ENCODE data around the gene SMIM22.

Gene SMIM22

DNA sequence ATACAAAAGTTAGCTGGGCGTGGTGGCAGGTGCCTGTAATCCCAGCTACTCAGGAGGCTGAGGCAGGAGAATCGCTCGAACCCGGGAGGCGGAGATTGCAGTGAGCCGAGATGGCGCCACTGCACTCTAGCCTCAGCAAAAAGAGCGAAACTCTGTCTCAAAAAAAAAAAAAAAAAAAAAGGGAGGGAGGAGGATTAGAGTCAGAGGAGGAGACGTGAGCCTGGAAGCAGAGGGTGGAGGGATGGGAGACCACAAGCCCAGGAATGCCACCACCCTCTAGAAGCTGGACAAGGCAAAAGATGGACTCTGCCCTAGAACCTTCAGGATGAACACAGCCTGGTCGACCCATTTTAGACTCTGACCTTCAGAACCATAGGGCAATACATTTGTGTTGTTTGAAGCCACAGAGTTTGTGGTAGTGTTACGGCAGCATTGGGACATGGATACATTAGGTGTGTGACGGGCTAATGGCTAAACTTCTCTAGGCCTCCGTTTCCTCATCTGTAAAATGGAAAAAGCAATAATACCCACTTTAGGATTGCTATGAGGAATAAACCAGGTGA is 2.1 kb upstream of the SMIM22 start:
- Histone ChIP-seq H3K36me3 (replicated peaks in 1 of 2; ENCODE audit: control insufficient read depth in 2 of 2, insufficient read depth in 2 of 2, low read length in 2 of 2) (peaks cover 3 to 4% of the 10 kb centered on the region in 2 donors), H2BK12ac (ENCODE audit: low read length) (no peak overlapping the region), H3K14ac (ENCODE audit: low read length) (no peak overlapping the region), H2BK5ac (ENCODE audit: low read length) (no peak overlapping the region), H3K4me2 (ENCODE audit: insufficient read depth, low read length, poor library complexity, severe bottlenecking) (no peak overlapping the region), H3K27ac (replicated peaks; ENCODE audit: low read length) (no peak overlapping the region), H3K27me3 (ENCODE audit: control insufficient read depth in 3 of 3, insufficient read depth in 3 of 3, low read depth in 1 of 3, low read length in 3 of 3) (peaks cover 0 to 2% (median 0%) of the 10 kb centered on the region in 3 experiments), H3K9ac (ENCODE audit: low read depth, low read length, poor library complexity) (no peak overlapping the region), H3K18ac (ENCODE audit: low read length) (no peak overlapping the region), H2AFZ (ENCODE audit: low read length) (no peak overlapping the region), H4K91ac (ENCODE audit: low read depth, low read length, poor library complexity) (no peak overlapping the region), H2BK120ac (ENCODE audit: low read depth, low read length) (no peak overlapping the region), H4K8ac (ENCODE audit: low read depth, low read length) (no peak overlapping the region), H3K23ac (ENCODE audit: low read depth, low read length, poor library complexity) (no peak overlapping the region), H2AK5ac (ENCODE audit: low read depth, low read length) (no peak overlapping the region), H2BK15ac (ENCODE audit: low read length) (no peak overlapping the region), H3K9me3 (replicated peaks in 1 of 2; ENCODE audit: control insufficient read depth in 2 of 2, insufficient read depth in 1 of 2, low read depth in 1 of 2, low read length in 2 of 2) (no peaks in the 10 kb centered on the region), H3K79me1 (ENCODE audit: low read depth, low read length) (no peaks in the 10 kb centered on the region), H3K4ac (ENCODE audit: low read length) (no peak overlapping the region), H3K4me1 (ENCODE audit: control insufficient read depth in 2 of 2, insufficient read depth in 1 of 2, low read depth in 1 of 2, low read length in 2 of 2) (peaks cover 3 to 4% of the 10 kb centered on the region in 2 donors), H3K4me3 (ENCODE audit: low read length in 2 of 2) (no peak overlapping the region)
- no CpG with 5 or more reads among the region's 13 CpGs for WGBS, 2 donors (ENCODE audit: extremely low coverage in 2 of 2, insufficient read length in 2 of 2, insufficient replicate concordance in 1 of 2)
- no peak for DNase-seq (ENCODE audit: low spot score)

DNA sequence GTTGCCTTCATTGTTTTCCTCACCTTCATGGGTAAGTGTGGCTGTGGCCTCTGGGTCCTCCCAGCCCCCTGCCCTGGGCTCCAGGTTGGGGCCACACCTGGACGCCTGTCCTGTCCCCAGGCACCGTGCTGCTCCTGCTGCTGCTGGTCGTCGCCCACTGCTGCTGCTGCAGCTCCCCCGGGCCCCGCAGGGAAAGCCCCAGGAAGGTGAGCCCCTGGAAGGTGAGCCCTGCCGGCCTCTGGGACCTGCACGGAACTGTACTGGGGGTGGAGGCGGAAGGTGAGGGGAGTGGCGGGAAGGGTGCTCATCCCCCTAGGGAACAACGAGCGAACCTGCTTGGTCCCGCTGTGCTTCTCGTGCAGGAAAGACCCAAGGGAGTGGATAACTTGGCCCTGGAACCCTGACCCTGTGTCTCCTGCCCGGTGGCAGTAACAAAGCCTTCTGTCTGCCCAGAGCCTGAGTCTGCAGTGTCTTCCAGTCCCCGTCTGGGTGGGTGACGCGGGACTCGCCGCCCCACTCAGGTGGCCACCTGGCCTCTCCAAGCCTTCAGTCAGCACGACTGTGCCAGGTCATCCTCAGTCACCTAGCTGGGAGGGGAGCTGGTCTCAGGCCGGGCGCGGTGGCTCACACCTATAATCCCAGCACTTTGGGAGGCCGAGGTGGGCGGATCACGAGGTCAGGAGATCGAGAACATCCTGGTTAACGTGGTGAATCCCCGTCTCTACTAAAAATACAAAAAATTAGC is 831 bp downstream of the SMIM22 start:
- WGBS, 2 donors (ENCODE audit: extremely low coverage in 2 of 2, insufficient read length in 2 of 2, insufficient replicate concordance in 1 of 2), result no CpG with 5 or more reads among the region's 30 CpGs
- H3K23ac ChIP-seq (ENCODE audit: low read depth, low read length, poor library complexity), result no peak overlapping the region

DNA sequence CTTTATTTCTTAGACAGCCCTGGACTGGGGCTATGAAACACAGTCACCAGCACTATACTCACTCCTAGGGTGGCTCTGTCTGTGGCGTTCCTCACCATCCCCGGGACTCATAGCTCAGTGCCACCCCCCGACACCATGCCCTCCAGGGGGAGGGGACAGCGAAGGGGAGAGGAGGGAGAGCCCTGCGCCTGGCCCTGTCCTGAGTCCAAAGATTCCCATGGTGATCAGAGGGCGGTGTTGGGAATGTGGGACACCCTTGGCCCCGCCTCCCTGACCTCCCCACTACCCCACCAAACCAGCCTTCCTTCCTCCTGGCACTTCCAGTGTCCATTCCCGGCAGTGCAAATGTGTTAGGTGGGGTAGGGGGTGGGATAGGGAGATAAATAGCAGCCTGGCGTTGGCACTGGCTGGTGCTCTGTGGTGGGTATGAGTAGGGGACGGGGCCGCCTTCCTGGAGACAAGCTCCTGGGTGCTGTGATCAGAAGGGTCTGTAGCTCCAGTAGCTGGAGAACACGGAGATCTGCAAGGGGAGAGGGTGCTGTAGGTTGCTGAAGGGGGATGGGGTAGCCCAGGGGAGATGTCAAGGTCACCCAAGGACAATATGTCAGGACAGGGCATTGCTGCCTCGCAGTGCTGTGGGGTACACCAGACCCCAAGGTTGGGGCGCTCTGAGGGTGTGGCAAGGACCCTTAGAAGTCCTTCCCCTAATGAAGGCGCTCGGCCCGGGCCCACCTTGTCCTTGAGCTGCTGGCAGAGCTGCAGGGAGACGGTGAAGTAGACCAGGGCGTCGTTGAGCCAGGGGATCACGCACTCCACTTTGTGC is 2.0 kb downstream of the SMIM22 start:
- no CpG with 5 or more reads among the region's 21 CpGs for WGBS, 2 donors (ENCODE audit: extremely low coverage in 2 of 2, insufficient read length in 2 of 2, insufficient replicate concordance in 1 of 2)

More for the DNA sequence above, 831 bp downstream of the SMIM22 start:
- H2BK15ac ChIP-seq (ENCODE audit: low read length), result no peak overlapping the region
- H3K18ac ChIP-seq (ENCODE audit: low read length), result peak overlapping the region; percentile 48
- H3K79me1 ChIP-seq (ENCODE audit: low read depth, low read length), result peaks cover 2% of the 10 kb centered on the region
- peak overlapping the region; percentile 24 for H2BK5ac ChIP-seq (ENCODE audit: low read length)
- no peak overlapping the region for H2BK120ac ChIP-seq (ENCODE audit: low read depth, low read length)
- no peaks in the 10 kb centered on the region for H3K9me3 ChIP-seq (replicated peaks in 1 of 2; ENCODE audit: control insufficient read depth in 2 of 2, insufficient read depth in 1 of 2, low read depth in 1 of 2, low read length in 2 of 2)
- no peak overlapping the region for H2AFZ ChIP-seq (ENCODE audit: low read length)
- H3K4ac ChIP-seq (ENCODE audit: low read length), result no peak overlapping the region
- H3K27ac ChIP-seq (replicated peaks; ENCODE audit: low read length), result no peak overlapping the region
- H3K4me2 ChIP-seq (ENCODE audit: insufficient read depth, low read length, poor library complexity, severe bottlenecking), result no peak overlapping the region
- no peak overlapping the region for H3K4me3 ChIP-seq (ENCODE audit: low read length in 2 of 2)
- peak overlapping the region; percentile 22 for H2BK12ac ChIP-seq (ENCODE audit: low read length)
- DNase-seq (ENCODE audit: low spot score), result no peak
- peaks cover 0 to 2% (median 0%) of the 10 kb centered on the region in 3 experiments for H3K27me3 ChIP-seq (ENCODE audit: control insufficient read depth in 3 of 3, insufficient read depth in 3 of 3, low read depth in 1 of 3, low read length in 3 of 3)
- H3K9ac ChIP-seq (ENCODE audit: low read depth, low read length, poor library complexity), result no peak overlapping the region
- H2AK5ac ChIP-seq (ENCODE audit: low read depth, low read length), result no peak overlapping the region
- H4K8ac ChIP-seq (ENCODE audit: low read depth, low read length), result no peak overlapping the region
- no peak overlapping the region for H3K14ac ChIP-seq (ENCODE audit: low read length)
- no peak overlapping the region for H4K91ac ChIP-seq (ENCODE audit: low read depth, low read length, poor library complexity)
- H3K4me1 ChIP-seq (ENCODE audit: control insufficient read depth in 2 of 2, insufficient read depth in 1 of 2, low read depth in 1 of 2, low read length in 2 of 2), result no peaks in the 10 kb centered on the region
- H3K36me3 ChIP-seq (replicated peaks in 1 of 2; ENCODE audit: control insufficient read depth in 2 of 2, insufficient read depth in 2 of 2, low read length in 2 of 2), result peaks cover 10 to 14% of the 10 kb centered on the region in 2 donors

More for the DNA sequence above, 2.0 kb downstream of the SMIM22 start:
- Histone ChIP-seq H3K9ac (ENCODE audit: low read depth, low read length, poor library complexity) (no peak overlapping the region), H2BK120ac (ENCODE audit: low read depth, low read length) (no peak overlapping the region), H3K4me3 (ENCODE audit: low read length in 2 of 2) (no peak overlapping the region), H2BK12ac (ENCODE audit: low read length) (no peak overlapping the region), H3K4me1 (ENCODE audit: control insufficient read depth in 2 of 2, insufficient read depth in 1 of 2, low read depth in 1 of 2, low read length in 2 of 2) (peaks cover 5 to 7% of the 10 kb centered on the region in 2 donors), H4K91ac (ENCODE audit: low read depth, low read length, poor library complexity) (no peak overlapping the region), H2BK5ac (ENCODE audit: low read length) (peak overlapping the region; percentile 53), H3K23ac (ENCODE audit: low read depth, low read length, poor library complexity) (peak overlapping the region; percentile 65), H3K9me3 (replicated peaks in 1 of 2; ENCODE audit: control insufficient read depth in 2 of 2, insufficient read depth in 1 of 2, low read depth in 1 of 2, low read length in 2 of 2) (no peaks in the 10 kb centered on the region), H2AFZ (ENCODE audit: low read length) (no peak overlapping the region), H3K4ac (ENCODE audit: low read length) (no peak overlapping the region), H4K8ac (ENCODE audit: low read depth, low read length) (no peak overlapping the region), H3K27me3 (ENCODE audit: control insufficient read depth in 3 of 3, insufficient read depth in 3 of 3, low read depth in 1 of 3, low read length in 3 of 3) (no peaks in the 10 kb centered on the region), H3K4me2 (ENCODE audit: insufficient read depth, low read length, poor library complexity, severe bottlenecking) (no peak overlapping the region), H2AK5ac (ENCODE audit: low read depth, low read length) (no peak overlapping the region), H2BK15ac (ENCODE audit: low read length) (no peak overlapping the region), H3K14ac (ENCODE audit: low read length) (peak overlapping the region; percentile 82), H3K36me3 (replicated peaks in 1 of 2; ENCODE audit: control insufficient read depth in 2 of 2, insufficient read depth in 2 of 2, low read length in 2 of 2) (peaks cover 10 to 14% of the 10 kb centered on the region in 2 donors), H3K18ac (ENCODE audit: low read length) (no peak overlapping the region), H3K27ac (replicated peaks; ENCODE audit: low read length) (no peak overlapping the region), H3K79me1 (ENCODE audit: low read depth, low read length) (peaks cover 2% of the 10 kb centered on the region)
- DNase-seq (ENCODE audit: low spot score), result no peak

Measured in neuronal stem cell (in vitro differentiated cells).